Hematopoietic multipotent progenitor cell treated with erythropoietin and hydrocortisone succinate and interleukin-3 and kit ligand, for 15 days (in vitro differentiated cells): ENCODE results near the gene EFCAB11.

ENCODE experiments used
- DNase-seq: peaks from one replicate; pipeline ENCODE4 v3.0.0-alpha.2; 2015; ENCODE audit warnings: low spot score

The EFCAB11 gene

GRCh38 chr14:89865153-89865552, 89.4 kb downstream of the EFCAB11 start:
- DNase-seq = no peak

- DNase-seq = no peak
Observed at GRCh38 chr14:89862856-89863255, 91.7 kb downstream of the EFCAB11 start.

- no peak for DNase-seq
Observed at GRCh38 chr14:89861630-89862029, 92.9 kb downstream of the EFCAB11 start.

DNA sequence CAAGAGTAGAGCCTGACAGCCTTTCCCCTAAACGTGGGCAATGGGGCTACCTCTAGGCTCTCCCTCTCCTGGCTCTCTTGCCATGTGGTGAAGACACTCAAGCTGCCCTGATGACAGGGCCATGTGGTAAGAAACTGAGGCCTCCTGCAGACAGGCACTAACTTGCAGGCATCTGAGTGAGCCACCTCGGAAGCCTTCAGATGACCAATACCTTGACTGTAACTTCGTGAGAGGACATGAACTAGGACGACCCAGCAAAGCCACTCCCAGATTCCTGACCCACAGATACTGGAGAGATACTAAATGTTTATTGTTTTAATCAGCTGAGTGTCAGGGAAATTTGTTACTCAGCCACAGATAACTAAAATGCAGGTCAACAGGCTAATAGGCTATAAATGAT, 96.4 kb downstream of the EFCAB11 start:
- DNase-seq = no peak

GRCh38 chr14:89856871-89857345, 97.6 kb downstream of the EFCAB11 start:
- DNase-seq = no peak

- no peak for DNase-seq
Observed at GRCh38 chr14:89855961-89856656, 98.4 kb downstream of the EFCAB11 start.

DNA sequence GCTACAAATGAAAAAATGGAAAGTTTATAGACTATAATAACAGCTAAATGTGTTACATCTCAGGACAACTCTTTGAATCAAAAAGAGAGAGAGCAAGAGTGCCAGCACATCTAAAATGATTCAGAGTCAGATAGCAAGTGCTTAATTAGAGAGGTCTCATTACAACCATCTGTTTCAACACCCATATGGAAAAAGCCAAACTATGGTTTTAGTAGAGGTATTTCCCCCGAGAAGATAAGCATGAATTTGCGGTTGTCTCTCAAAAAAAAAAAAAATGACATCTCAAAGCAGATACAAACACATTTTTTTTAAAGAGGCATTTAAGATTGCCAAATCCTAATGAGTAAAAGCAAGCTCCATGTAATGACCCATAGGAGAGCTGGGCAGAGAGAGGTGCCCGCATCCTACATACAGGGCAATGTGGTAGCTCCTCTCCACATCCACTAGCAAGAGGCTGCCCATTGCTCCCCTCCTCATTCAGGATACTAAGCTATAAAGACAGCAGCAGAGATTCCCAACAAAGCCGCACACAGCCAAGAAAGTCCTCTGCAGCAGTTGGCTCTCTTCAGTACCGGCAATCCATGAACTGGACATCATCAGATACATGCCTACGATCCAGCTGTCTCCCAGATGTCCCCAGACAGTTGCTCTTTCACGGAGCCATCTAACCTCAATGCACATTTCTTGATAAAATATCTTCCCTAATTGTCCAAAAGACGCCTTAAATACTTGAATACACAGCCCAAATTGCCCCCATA, 100.4 kb downstream of the EFCAB11 start:
- no peak for DNase-seq

DNA sequence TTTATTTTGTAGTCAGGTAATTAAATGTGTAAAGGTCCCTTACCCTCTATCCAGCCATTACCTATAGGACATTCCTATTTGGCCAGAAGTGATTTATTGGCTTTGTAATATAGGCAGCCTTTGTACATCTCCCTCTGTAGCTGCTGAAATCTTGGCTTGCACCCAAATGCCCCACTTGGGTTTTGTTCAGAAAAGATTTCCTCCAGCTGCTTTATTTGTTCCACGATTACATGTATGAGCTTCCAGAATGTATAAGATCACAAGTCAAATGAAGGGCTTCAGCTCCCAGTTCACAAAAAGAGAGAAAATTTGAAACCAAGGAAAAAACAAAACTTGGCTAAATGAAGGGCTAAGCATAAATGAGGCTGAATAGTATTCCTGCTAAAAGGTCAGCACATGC, 103.4 kb downstream of the EFCAB11 start:
- no peak for DNase-seq

DNA sequence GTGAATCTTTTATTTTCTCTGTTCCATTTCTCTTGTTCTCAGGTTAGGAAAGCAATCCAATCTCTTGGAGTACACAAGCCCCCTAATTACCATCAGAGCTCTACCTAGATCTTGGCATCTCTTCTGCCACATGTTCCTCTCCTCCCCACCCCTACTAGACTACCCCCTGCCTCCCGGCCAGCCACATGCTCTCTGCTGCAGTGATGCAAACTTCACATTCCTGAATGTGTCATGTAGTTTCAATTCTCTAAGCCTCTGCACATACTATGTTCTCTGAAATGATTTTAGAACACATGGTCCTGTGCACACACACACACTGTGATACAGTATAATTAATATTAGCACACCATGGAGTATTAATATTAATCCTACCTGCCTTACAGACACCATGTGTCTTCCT, 104.6 kb downstream of the EFCAB11 start:
- no peak for DNase-seq

DNA sequence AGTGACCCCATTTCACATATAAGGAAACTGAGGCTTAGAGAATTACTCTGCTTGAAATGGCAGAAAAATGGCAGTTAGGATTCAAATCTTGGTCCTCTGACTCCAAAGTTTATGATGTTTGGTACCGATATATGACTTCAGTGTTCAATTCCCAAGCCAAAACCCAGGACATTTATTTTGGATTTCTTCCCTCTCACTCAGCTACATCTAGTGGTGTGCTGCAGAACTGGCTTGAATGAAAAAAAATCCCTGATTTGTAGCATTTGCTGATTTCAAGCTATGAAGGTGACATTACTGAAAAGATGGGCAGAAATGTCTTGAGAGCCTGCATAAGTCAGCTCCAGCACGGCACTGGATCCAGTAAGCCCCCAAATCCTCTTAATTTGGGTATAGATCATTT, 106.4 kb downstream of the EFCAB11 start:
- no peak for DNase-seq

- DNase-seq = no peak
Observed at GRCh38 chr14:89845346-89845745, 109.2 kb downstream of the EFCAB11 start.

DNA sequence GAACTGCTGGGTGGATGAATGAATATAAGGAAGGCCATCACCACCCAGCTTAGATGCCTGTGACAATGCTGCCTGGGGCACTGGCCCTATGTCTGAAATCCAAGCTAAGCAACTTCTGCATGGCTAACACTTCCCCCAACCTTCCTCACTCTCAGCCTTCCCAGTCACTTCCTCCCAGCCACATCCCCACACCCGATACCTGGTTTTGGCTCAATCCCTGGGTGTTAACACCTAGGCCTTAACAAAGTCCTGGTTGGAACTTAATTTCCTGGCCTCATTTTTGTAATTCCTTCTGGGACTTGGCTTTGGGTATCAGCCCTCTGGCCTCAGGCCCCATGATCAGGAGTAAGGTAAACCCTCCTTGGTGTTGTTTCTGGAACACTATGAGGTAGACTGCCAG, 110.0 kb downstream of the EFCAB11 start:
- DNase-seq = no peak

DNA sequence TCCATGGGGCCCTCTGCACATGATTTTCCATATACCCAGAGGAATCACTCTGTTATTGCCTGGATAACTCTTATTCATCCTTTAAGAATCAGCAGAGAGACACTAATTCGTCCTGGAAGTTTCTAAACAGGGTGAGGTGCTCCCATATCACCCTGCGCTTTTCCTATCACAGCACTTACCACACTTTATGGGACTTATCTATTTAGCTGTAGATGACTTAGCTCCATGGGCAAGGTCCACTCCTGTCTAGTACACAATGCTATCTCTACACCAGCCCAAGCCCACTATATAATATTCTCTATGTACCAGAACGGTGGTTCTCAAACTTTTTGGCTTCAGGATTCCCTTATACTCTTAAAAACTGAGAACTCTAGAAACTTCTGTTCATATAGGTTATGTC, 111.7 kb downstream of the EFCAB11 start:
- DNase-seq = no peak

DNA sequence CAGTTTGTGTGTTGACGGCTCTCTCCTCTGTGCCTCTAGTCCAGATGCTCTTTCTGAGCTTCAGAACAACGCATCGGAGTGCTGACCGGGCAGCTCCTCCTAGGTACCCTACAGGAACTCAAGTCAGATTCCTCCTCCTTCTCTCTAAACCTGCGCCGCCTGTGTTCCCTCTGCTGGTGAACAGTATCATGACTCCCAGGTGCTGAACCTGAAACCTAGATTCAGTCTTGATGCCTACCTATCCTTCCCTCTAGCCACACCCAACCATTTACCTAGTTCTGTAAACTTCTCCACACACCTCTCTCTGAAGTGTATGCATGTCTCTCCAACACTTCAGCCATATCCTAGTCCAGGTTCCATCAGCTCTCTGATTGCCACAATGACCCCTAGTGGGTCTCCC, 112.7 kb downstream of the EFCAB11 start:
- DNase-seq = no peak

- DNase-seq = no peak
Observed at GRCh38 chr14:89836830-89837469, 117.6 kb downstream of the EFCAB11 start.

DNA sequence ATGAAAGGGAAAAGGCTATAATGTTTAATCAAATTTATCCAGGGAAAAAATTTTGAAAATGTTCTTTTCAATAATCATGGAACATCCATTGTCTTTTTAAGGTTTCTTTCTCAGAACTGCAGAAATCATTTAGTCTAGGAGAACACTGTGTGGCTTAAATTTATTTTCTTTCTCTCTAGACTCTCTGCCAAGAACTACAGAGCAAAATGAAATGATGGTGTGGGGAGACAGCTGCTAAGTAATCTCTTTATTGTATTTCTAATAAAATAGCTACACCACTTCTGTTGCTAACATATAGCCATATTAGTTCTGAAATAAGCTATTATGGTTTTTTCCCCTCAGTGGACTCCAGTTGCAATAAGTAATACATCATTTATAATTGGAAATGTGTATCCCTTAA, 120.9 kb downstream of the EFCAB11 start:
- DNase-seq = no peak

- DNase-seq = no peak
Observed at GRCh38 chr14:89833120-89833532, 121.4 kb downstream of the EFCAB11 start.

DNA sequence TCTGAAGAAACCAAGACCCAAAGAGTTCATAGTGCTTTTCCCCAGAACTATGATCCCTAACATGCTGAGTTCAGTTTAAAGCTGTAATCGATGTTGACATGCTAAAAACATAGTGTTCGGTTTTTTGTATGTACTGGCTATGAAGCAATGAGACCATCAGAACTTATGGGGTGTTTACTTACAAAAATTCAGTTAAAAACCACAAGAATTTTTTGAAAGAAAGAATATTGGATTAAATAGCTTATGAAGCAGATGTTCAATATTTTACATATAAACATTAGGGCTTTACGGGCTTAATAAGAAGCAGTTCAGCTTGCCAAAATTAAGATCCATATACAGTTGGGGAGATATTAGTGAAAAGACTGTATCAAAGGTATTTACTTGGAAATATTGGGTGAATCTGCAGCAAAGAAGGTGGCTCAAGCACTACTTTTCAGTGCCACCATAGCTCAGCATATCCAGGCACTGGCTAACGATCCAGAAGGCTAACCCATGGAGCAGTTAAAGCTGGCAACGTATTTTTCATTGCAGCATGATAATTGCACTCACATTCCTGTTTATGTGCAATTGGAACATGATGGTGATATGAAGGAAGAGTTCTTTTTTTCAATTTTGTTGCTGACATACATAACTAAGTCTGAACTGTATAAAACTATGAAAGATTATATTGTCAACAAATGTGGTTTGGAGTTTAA, 125.9 kb downstream of the EFCAB11 start:
- no peak for DNase-seq

DNA sequence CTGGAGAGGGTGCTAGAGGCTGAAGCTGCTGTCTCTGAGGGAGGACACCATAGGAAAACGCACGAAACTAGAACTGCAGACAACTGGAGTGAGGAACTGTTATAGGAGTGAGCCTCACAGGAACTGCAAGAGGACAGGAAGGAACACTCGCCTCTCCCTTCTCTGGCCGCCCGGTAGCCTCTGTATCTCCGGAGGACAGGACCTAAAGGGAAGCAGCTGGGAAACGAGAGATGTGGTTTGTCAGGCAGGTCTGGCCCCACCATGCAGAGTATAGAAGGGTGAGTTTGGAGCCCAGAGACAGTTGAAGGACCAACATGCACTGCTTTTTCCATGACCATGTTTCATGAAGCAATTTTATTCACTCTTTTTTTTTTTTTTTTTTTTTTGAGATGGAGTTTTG, 127.3 kb downstream of the EFCAB11 start:
- DNase-seq = no peak

GRCh38 chr14:89826596-89826995, 127.9 kb downstream of the EFCAB11 start:
- no peak for DNase-seq

GRCh38 chr14:89823743-89824142, 130.8 kb downstream of the EFCAB11 start:
- no peak for DNase-seq

- no peak for DNase-seq
Observed at GRCh38 chr14:89814126-89814525, 140.4 kb downstream of the EFCAB11 start.
